H9 (cell line): ENCODE data around the gene FBXL7. TPM values are rescaled to one million over a fixed set of nuclear protein-coding genes. Genes with fewer than 3 reads are reported as not detected.

ENCODE experiments used
- DNase-seq: peaks from one replicate; pipeline ENCODE4 v3.0.0-alpha.2; 2017
- H2AFZ ChIP-seq: one replicate; pipeline ENCODE4 v1.6.1; 2013; ENCODE audit warnings: mild to moderate bottlenecking, low read length, control low read depth, moderate library complexity
- H2AK5ac ChIP-seq: 2 replicates; pipeline ENCODE4 v1.6.1; 2013; ENCODE audit warnings: low read length, control low read depth, mixed read lengths; ENCODE audit not compliant: insufficient read length
- H2BK120ac ChIP-seq: one replicate; pipeline ENCODE4 v1.6.1; 2013; ENCODE audit warnings: low read depth, mild to moderate bottlenecking, low read length, control low read depth, inconsistent platforms; ENCODE audit not compliant: poor library complexity, severe bottlenecking
- H2BK12ac ChIP-seq: 2 replicates; pipeline ENCODE4 v1.6.1; 2013; ENCODE audit warnings: low read length, control low read depth, mixed read lengths, low read depth; ENCODE audit not compliant: insufficient read length
- H2BK15ac ChIP-seq: 2 replicates; pipeline ENCODE4 v1.6.1; 2013; ENCODE audit warnings: low read depth, low read length, control low read depth
- H2BK20ac ChIP-seq: one replicate; pipeline ENCODE4 v1.6.1; 2013; ENCODE audit warnings: low read depth, mild to moderate bottlenecking, low read length, control low read depth, inconsistent platforms; ENCODE audit not compliant: poor library complexity, severe bottlenecking
- H2BK5ac ChIP-seq: 2 replicates; pipeline ENCODE4 v1.6.1; 2013; ENCODE audit warnings: low read length, control low read depth, mixed read lengths; ENCODE audit not compliant: insufficient read length
- H3K14ac ChIP-seq: 2 replicates; pipeline ENCODE4 v1.6.1; 2013; ENCODE audit warnings: low read length, control low read depth; ENCODE audit not compliant: insufficient read depth
- H3K18ac ChIP-seq: 2 replicates; pipeline ENCODE4 v1.6.1; 2013; ENCODE audit warnings: low read depth, mild to moderate bottlenecking, mixed read lengths, low read length, control low read depth; ENCODE audit not compliant: insufficient read length
- H3K23ac ChIP-seq: 2 replicates; pipeline ENCODE4 v1.6.1; 2013; ENCODE audit warnings: low read length, control low read depth, mixed read lengths, low read depth; ENCODE audit not compliant: insufficient read length
- H3K23me2 ChIP-seq: 2 replicates; pipeline ENCODE4 v1.6.1; 2013; ENCODE audit warnings: low read depth, mild to moderate bottlenecking, mixed read lengths, low read length, control low read depth; ENCODE audit not compliant: insufficient read length, poor library complexity, severe bottlenecking
- H3K27ac ChIP-seq: 2 replicates; pipeline ENCODE4 v1.5.1; 2013; ENCODE audit warnings: low read length, control low read depth, mixed read lengths, low read depth; ENCODE audit not compliant: insufficient read length
- H3K27me3 ChIP-seq: 2 replicates; pipeline ENCODE4 v1.6.1; 2013; ENCODE audit warnings: low read length, control low read depth, inconsistent platforms; ENCODE audit not compliant: insufficient read depth
- H3K4ac ChIP-seq: 2 replicates; pipeline ENCODE4 v1.6.1; 2013; ENCODE audit warnings: low read depth, mild to moderate bottlenecking, control low read depth, inconsistent platforms, low read length, moderate library complexity
- H3K4me1 ChIP-seq: 2 replicates; pipeline ENCODE4 v1.6.1; 2013; ENCODE audit warnings: low read length, control low read depth, inconsistent platforms; ENCODE audit not compliant: insufficient read depth
- H3K4me2 ChIP-seq: 2 replicates; pipeline ENCODE4 v1.6.1; 2013; ENCODE audit warnings: low read length, control low read depth, mixed read lengths; ENCODE audit not compliant: insufficient read length, insufficient read depth
- H3K56ac ChIP-seq: 2 replicates; pipeline ENCODE4 v1.6.1; 2013; ENCODE audit warnings: low read depth, mild to moderate bottlenecking, mixed read lengths, low read length, control low read depth; ENCODE audit not compliant: insufficient read length
- H3K79me1 ChIP-seq: 2 replicates; pipeline ENCODE4 v1.6.1; 2013; ENCODE audit warnings: low read depth, mild to moderate bottlenecking, moderate library complexity, low read length, control low read depth, inconsistent platforms; ENCODE audit not compliant: insufficient read depth, poor library complexity, severe bottlenecking
- H3K79me2 ChIP-seq: 2 replicates; pipeline ENCODE4 v1.6.1; 2013; ENCODE audit warnings: low read length, control low read depth, inconsistent platforms; ENCODE audit not compliant: insufficient read depth
- H3K9ac ChIP-seq: 2 replicates; pipeline ENCODE4 v1.6.1; 2013; ENCODE audit warnings: low read length, control low read depth, mixed read lengths; ENCODE audit not compliant: insufficient read length; ENCODE audit errors: extremely low read depth
- H3K9me3 ChIP-seq: one replicate; pipeline ENCODE4 v1.6.1; 2013; ENCODE audit warnings: low read depth, low read length, inconsistent platforms; ENCODE audit not compliant: control insufficient read depth
- H3T11ph ChIP-seq: one replicate; pipeline ENCODE4 v1.6.1; 2013; ENCODE audit warnings: mild to moderate bottlenecking, low read length, control low read depth, inconsistent platforms
- H4K20me1 ChIP-seq: one replicate; pipeline ENCODE4 v1.6.1; 2013; ENCODE audit not compliant: control insufficient read depth, insufficient read length, insufficient read depth
- H4K5ac ChIP-seq: 2 replicates; pipeline ENCODE4 v1.6.1; 2013; ENCODE audit warnings: low read depth, mild to moderate bottlenecking, mixed read lengths, low read length, control low read depth; ENCODE audit not compliant: insufficient read length
- H4K8ac ChIP-seq: replicated peaks from 2 replicates; pipeline ENCODE4 v1.6.1; 2013; ENCODE audit warnings: low read length, control low read depth, mixed read lengths, low read depth; ENCODE audit not compliant: insufficient read length
- H4K91ac ChIP-seq: 2 replicates; pipeline ENCODE4 v1.6.1; 2013; ENCODE audit warnings: low read depth, mild to moderate bottlenecking, moderate library complexity, mixed read lengths, low read length, control low read depth; ENCODE audit not compliant: insufficient read length
- H3K27ac Mint-ChIP-seq, 3 experiments: 2 replicates in 2 of 3; 3 replicates in 1 of 3; pipeline ENCODE4 v1.8.0; 2020 to 2021; ENCODE audit warnings: mixed read lengths in 3 of 3, mild to moderate bottlenecking in 1 of 3, moderate library complexity in 1 of 3
- H3K27me3 Mint-ChIP-seq: 2 replicates; pipeline ENCODE4 v1.8.0; 2021; ENCODE audit warnings: low read depth, mild to moderate bottlenecking, moderate library complexity, mixed read lengths
- H3K36me3 Mint-ChIP-seq, 3 experiments: 2 replicates in 2 of 3; 3 replicates in 1 of 3; pipeline ENCODE4 v1.8.0; 2020 to 2021; ENCODE audit warnings: low read depth in 3 of 3, mixed read lengths in 3 of 3; ENCODE audit not compliant: insufficient read depth in 1 of 3
- H3K4me1 Mint-ChIP-seq, 2 experiments: 2 replicates each; pipeline ENCODE4 v1.8.0; 2020; ENCODE audit warnings: mixed read lengths in 2 of 2
- H3K4me3 Mint-ChIP-seq, 2 experiments: 2 replicates in 1 of 2; 3 replicates in 1 of 2; pipeline ENCODE4 v1.8.0; 2020 to 2021; ENCODE audit warnings: mild to moderate bottlenecking in 2 of 2, mixed read lengths in 2 of 2, moderate library complexity in 1 of 2
- H3K9me3 Mint-ChIP-seq, 2 experiments: 2 replicates in 1 of 2; 3 replicates in 1 of 2; pipeline ENCODE4 v1.8.0; 2020; ENCODE audit warnings: mild to moderate bottlenecking in 2 of 2, mixed read lengths in 2 of 2, moderate library complexity in 1 of 2
- CTCF ChIP-seq: fragments of 200-600 bp; sonication (generic); conservative IDR thresholded peaks from 3 replicates; pipeline ENCODE4 v1.8.0; 2021; ENCODE audit warnings: antibody characterized with exemption, mild to moderate bottlenecking
- WGBS: extraction: QIAGEN DNeasy Blood & Tissue Kit; methylation state at CpG from one replicate; pipeline ENCODE4 v1.1.7; 2013; ENCODE audit warnings: missing lambda C conversion rate, low lambda C conversion rate, mixed read lengths; ENCODE audit not compliant: insufficient read length; ENCODE audit errors: extremely low coverage; 5-methylcytosine and 5-hydroxymethylcytosine counted together
- total RNA-seq: library from RNA; stranded (reverse); gene quantifications from 2 replicates; pipeline ENCODE4 v1.2.1, GENCODE V29; 2021

FBXL7 gene
- total RNA-seq, 1 experiment from 2014 or later: 14.6 TPM

GRCh38 chr5:15560421-15560820, 60.4 kb downstream of the FBXL7 start:
- H3K56ac ChIP-seq: no peak overlapping the region
- no peak overlapping the region for H2AFZ ChIP-seq
- no CpG with 5 or more reads among the region's 3 CpGs for WGBS
- H3K23me2 ChIP-seq: no peaks in the 10 kb centered on the region
- no peak overlapping the region for H2BK12ac ChIP-seq
- H3K27me3 ChIP-seq: no peaks in the 10 kb centered on the region
- Mint-ChIP-seq H3K4me3 (no peak overlapping the region), H3K27me3 (no peaks in the 10 kb centered on the region), H3K27ac (no peak overlapping the region), H3K36me3 (peaks cover 6 to 32% (median 8%) of the 10 kb centered on the region in 3 experiments; a peak in 6 of 7 replicates), H3K4me1 (peaks cover 23 to 30% of the 10 kb centered on the region in 2 experiments), H3K9me3 (peaks cover 0 to 8% of the 10 kb centered on the region in 2 experiments; a peak in 3 of 5 replicates)
- H3T11ph ChIP-seq: no peak overlapping the region
- H3K9me3 ChIP-seq: no peaks in the 10 kb centered on the region
- no peak overlapping the region for H3K27ac ChIP-seq
- no peak overlapping the region for H3K23ac ChIP-seq
- TF ChIP-seq CTCF: no peak
- H2BK5ac ChIP-seq: no peak overlapping the region
- H4K8ac ChIP-seq: no peak overlapping the region
- H2BK20ac ChIP-seq: no peak overlapping the region
- no peak overlapping the region for H3K18ac ChIP-seq
- H3K4me1 ChIP-seq: no peaks in the 10 kb centered on the region; the same call in 1 of the 2 replicates
- no peak overlapping the region for H2AK5ac ChIP-seq
- H2BK15ac ChIP-seq: no peak overlapping the region
- no peak overlapping the region for H3K4me2 ChIP-seq
- no peak overlapping the region for H3K14ac ChIP-seq
- no peak overlapping the region for H2BK120ac ChIP-seq
- no peak for DNase-seq
- no peaks in the 10 kb centered on the region for H3K79me1 ChIP-seq
- no peak overlapping the region for H3K9ac ChIP-seq
- no peak overlapping the region for H3K4ac ChIP-seq
- no peaks in the 10 kb centered on the region; the same call in 1 of the 2 replicates for H3K79me2 ChIP-seq
- H4K20me1 ChIP-seq: no peaks in the 10 kb centered on the region
- no peak overlapping the region for H4K5ac ChIP-seq
- no peak overlapping the region for H4K91ac ChIP-seq
